Muscle layer of duodenum (tissue), 2 donors: ENCODE data around the gene EYS.
"Not testable (repeated sequence)": the region's sequence is repeated elsewhere in the genome, so short reads cannot be mapped to it uniquely, and the experiment has no call there.

Experiments used
- H3K27ac ChIP-seq: one replicate; pipeline ENCODE4 v1.7.0; 2013; ENCODE audit warnings: mild to moderate bottlenecking, low read length
- H3K27me3 ChIP-seq: one replicate; pipeline ENCODE4 v1.7.0; 2013; ENCODE audit warnings: low read depth, mild to moderate bottlenecking, control low read depth, low read length
- H3K36me3 ChIP-seq, 2 donors: one replicate each; pipeline ENCODE4 v1.7.0; 2013; ENCODE audit warnings: low read length in 2 of 2, control low read depth in 1 of 2, mild to moderate bottlenecking in 1 of 2; ENCODE audit not compliant: insufficient read depth in 2 of 2, control insufficient read depth in 1 of 2
- H3K4me1 ChIP-seq, 2 donors: one replicate each; pipeline ENCODE4 v1.7.0; 2013; ENCODE audit warnings: low read length in 2 of 2, mild to moderate bottlenecking in 2 of 2, control low read depth in 1 of 2, moderate library complexity in 1 of 2; ENCODE audit not compliant: insufficient read depth in 2 of 2, control insufficient read depth in 1 of 2
- H3K4me3 ChIP-seq, 2 donors: one replicate each; pipeline ENCODE4 v1.7.0; 2013; ENCODE audit warnings: low read length in 2 of 2, low read depth in 1 of 2, mild to moderate bottlenecking in 1 of 2
- H3K9me3 ChIP-seq, 2 donors: one replicate each; pipeline ENCODE4 v1.7.0; 2013; ENCODE audit warnings: low read length in 2 of 2, control low read depth in 1 of 2, mild to moderate bottlenecking in 1 of 2; ENCODE audit not compliant: control insufficient read depth in 1 of 2
- donor health status: healthy.

The EYS gene

GRCh38 chr6:63757275-63757674 is 1949.8 kb downstream of the EYS start:
- H3K36me3 ChIP-seq, H3K9me3 ChIP-seq, H3K4me1 ChIP-seq, H3K27me3 ChIP-seq, H3K27ac ChIP-seq, H3K4me3 ChIP-seq: not testable (repeated sequence)

- Histone ChIP-seq H3K4me3 (no peak overlapping the region), H3K36me3 (no peaks in the 10 kb centered on the region), H3K27me3 (no peaks in the 10 kb centered on the region), H3K27ac (no peak overlapping the region), H3K9me3 (no peaks in the 10 kb centered on the region), H3K4me1 (no peaks in the 10 kb centered on the region)
Observed at GRCh38 chr6:63750400-63750799, 1956.6 kb downstream of the EYS start.

DNA sequence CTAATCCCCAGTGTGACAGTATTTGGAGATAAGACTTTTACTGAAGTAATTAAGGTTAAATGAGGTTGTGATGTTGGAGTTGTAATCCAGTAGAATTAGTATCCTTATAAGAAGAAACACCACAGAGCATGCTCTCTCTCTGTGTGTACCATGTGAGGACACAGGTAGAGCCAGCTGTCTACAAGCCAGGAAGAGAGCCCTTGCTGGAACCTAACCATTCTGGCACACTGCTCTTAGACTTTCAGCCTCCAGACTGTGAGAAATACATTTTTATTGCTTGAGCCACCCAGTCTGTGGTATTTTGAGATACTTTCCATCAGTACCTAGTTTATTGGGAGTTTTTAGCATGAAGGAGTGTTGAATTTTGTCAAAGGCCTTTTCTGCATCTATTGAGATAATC is 1961.2 kb downstream of the EYS start:
- no peaks in the 10 kb centered on the region for H3K27me3 ChIP-seq
- no peaks in the 10 kb centered on the region for H3K9me3 ChIP-seq
- H3K27ac ChIP-seq = no peak overlapping the region
- no peaks in the 10 kb centered on the region for H3K4me1 ChIP-seq
- no peaks in the 10 kb centered on the region for H3K36me3 ChIP-seq
- H3K4me3 ChIP-seq = no peak overlapping the region

DNA sequence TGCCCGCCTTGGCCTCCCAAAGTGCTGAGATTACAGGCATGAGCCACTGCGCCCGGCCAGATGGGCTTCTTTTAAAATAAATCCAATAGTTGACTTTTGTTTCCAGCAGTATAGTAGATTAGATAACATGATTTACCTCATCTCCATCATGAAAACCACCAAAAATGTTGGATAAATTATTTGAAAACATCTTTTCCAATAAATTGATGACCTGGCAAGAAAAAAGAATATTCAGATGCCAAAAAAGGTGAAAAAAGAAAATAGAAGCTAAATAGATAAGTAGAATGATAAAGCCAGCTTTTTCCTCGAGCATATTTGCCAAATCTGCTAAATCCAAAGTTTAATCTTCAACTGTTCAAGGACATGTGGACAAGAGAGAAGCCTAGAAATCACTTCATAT is 1962.2 kb downstream of the EYS start:
- Histone ChIP-seq H3K36me3 (no peaks in the 10 kb centered on the region), H3K27me3 (no peaks in the 10 kb centered on the region), H3K27ac (no peak overlapping the region), H3K4me1 (no peaks in the 10 kb centered on the region), H3K9me3 (no peaks in the 10 kb centered on the region), H3K4me3 (no peak overlapping the region)

- no peak overlapping the region for H3K27ac ChIP-seq
- H3K9me3 ChIP-seq = no peaks in the 10 kb centered on the region
- no peak overlapping the region for H3K4me3 ChIP-seq
- no peaks in the 10 kb centered on the region for H3K4me1 ChIP-seq
- H3K36me3 ChIP-seq = no peaks in the 10 kb centered on the region
- H3K27me3 ChIP-seq = no peaks in the 10 kb centered on the region
Observed at GRCh38 chr6:63743691-63744090, 1963.3 kb downstream of the EYS start.

GRCh38 chr6:63742060-63742459 is 1965.0 kb downstream of the EYS start:
- Histone ChIP-seq H3K4me1 (no peaks in the 10 kb centered on the region), H3K9me3 (no peaks in the 10 kb centered on the region), H3K27me3 (no peaks in the 10 kb centered on the region), H3K27ac (no peak overlapping the region), H3K36me3 (no peaks in the 10 kb centered on the region), H3K4me3 (no peak overlapping the region)

GRCh38 chr6:63740709-63741108 is 1966.3 kb downstream of the EYS start:
- no peaks in the 10 kb centered on the region for H3K36me3 ChIP-seq
- H3K9me3 ChIP-seq = no peaks in the 10 kb centered on the region
- H3K4me1 ChIP-seq = no peaks in the 10 kb centered on the region
- H3K27ac ChIP-seq = no peak overlapping the region
- no peak overlapping the region for H3K4me3 ChIP-seq
- no peaks in the 10 kb centered on the region for H3K27me3 ChIP-seq

GRCh38 chr6:63739094-63739687 is 1967.8 kb downstream of the EYS start:
- no peaks in the 10 kb centered on the region for H3K9me3 ChIP-seq
- H3K27me3 ChIP-seq = no peaks in the 10 kb centered on the region
- H3K36me3 ChIP-seq = no peaks in the 10 kb centered on the region
- no peak overlapping the region for H3K27ac ChIP-seq
- H3K4me3 ChIP-seq = no peak overlapping the region
- no peaks in the 10 kb centered on the region for H3K4me1 ChIP-seq

GRCh38 chr6:63738190-63738589 is 1968.8 kb downstream of the EYS start:
- not testable (repeated sequence) for H3K4me1 ChIP-seq, H3K4me3 ChIP-seq, H3K27ac ChIP-seq, H3K9me3 ChIP-seq, H3K36me3 ChIP-seq, H3K27me3 ChIP-seq

DNA sequence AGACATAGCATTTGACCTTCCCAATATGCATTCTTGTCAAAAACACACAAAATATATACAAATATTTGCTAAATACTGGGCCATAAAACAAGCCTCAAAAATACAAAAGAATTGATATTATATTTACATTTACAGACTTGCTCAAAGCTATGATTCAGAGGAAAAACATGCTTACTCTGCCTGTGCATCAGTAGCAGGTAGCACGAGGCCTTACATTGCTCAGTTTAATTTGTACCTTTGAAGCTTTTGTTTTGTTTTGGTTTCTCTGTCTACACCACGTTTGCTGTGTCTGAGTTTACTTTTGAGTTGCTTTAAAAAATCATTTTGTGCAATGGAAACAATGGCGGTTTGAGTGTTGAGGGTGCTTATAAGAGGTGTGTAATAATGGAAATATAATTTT is 1972.1 kb downstream of the EYS start:
- no peaks in the 10 kb centered on the region for H3K36me3 ChIP-seq

GRCh38 chr6:63732336-63732735 is 1974.7 kb downstream of the EYS start:
- Histone ChIP-seq H3K27me3 (no peaks in the 10 kb centered on the region), H3K27ac (no peak overlapping the region), H3K4me1 (no peaks in the 10 kb centered on the region), H3K36me3 (no peaks in the 10 kb centered on the region), H3K9me3 (no peaks in the 10 kb centered on the region), H3K4me3 (no peak overlapping the region)

More for the DNA sequence above, 1972.1 kb downstream of the EYS start:
- H3K4me3 ChIP-seq = no peak overlapping the region
- H3K9me3 ChIP-seq = no peaks in the 10 kb centered on the region
- no peaks in the 10 kb centered on the region for H3K27me3 ChIP-seq
- H3K27ac ChIP-seq = no peak overlapping the region
- H3K4me1 ChIP-seq = no peaks in the 10 kb centered on the region

DNA sequence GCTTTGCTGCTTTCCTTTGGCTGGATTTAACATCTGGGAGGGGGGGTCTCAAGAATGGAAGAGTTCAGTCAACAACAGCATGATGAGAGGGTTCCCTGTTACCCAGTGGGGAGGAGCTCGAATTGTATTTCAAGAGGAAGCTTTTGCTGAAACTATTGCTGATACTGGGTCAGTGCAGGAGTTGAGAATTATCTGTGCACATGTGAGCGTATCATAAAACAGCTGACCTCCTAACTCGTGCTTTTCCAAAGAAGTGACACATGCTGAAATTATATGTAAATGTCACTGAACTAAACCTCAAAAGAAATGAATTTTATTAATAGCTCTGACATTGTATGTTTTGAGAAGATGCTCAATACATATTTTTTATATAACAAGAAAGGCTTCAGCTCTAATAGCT is 1975.1 kb downstream of the EYS start:
- no peaks in the 10 kb centered on the region for H3K4me1 ChIP-seq
- H3K9me3 ChIP-seq = no peaks in the 10 kb centered on the region
- no peak overlapping the region for H3K27ac ChIP-seq
- H3K27me3 ChIP-seq = no peaks in the 10 kb centered on the region
- H3K4me3 ChIP-seq = no peak overlapping the region
- H3K36me3 ChIP-seq = no peaks in the 10 kb centered on the region
